ENCODE data around the gene AUTS2. TPM values are rescaled to one million over a fixed set of nuclear protein-coding genes. Genes with fewer than 3 reads are reported as not detected.

Gene AUTS2
- 2.7 and 4.2 TPM in 2 replicates for total RNA-seq (2014; rRNA removed; shearing (Covaris generic))

- no peak for DNase-seq (ENCODE audit: low spot score)
These were observed at the start of gene AUTS2 for GRCh38 chr7:69598081-69598486. AUTS2 (plus strand) TSS chr7:69598475; CDS start chr7:69599654, 1,179 bp downstream.

GRCh38 chr7:69550991-69551390, 47.3 kb upstream of the AUTS2 start:
- DNase-seq (ENCODE audit: low spot score) = no peak

- no peak for DNase-seq (ENCODE audit: low spot score)
These were observed 45.1 kb upstream of the AUTS2 start for GRCh38 chr7:69553190-69553589.

GRCh38 chr7:69561266-69561960, 36.9 kb upstream of the AUTS2 start:
- DNase-seq (ENCODE audit: low spot score) = no peak

GRCh38 chr7:69564454-69565417, 33.5 kb upstream of the AUTS2 start:
- no peak for DNase-seq (ENCODE audit: low spot score)

GRCh38 chr7:69567800-69568199, 30.5 kb upstream of the AUTS2 start:
- DNase-seq (ENCODE audit: low spot score) = no peak

GRCh38 chr7:69568266-69568665, 30.0 kb upstream of the AUTS2 start:
- DNase-seq (ENCODE audit: low spot score) = no peak

- no peak for DNase-seq (ENCODE audit: low spot score)
These were observed 22.6 kb upstream of the AUTS2 start for GRCh38 chr7:69575651-69576050.

GRCh38 chr7:69577221-69577620, 21.1 kb upstream of the AUTS2 start:
- DNase-seq (ENCODE audit: low spot score) = no peak

GRCh38 chr7:69585169-69585568, 13.1 kb upstream of the AUTS2 start:
- DNase-seq (ENCODE audit: low spot score) = no peak

GRCh38 chr7:69586321-69586720, 12.0 kb upstream of the AUTS2 start:
- no peak for DNase-seq (ENCODE audit: low spot score)

GRCh38 chr7:69588773-69589172, 9.5 kb upstream of the AUTS2 start:
- DNase-seq (ENCODE audit: low spot score) = no peak

GRCh38 chr7:69591805-69592204, 6.5 kb upstream of the AUTS2 start:
- DNase-seq (ENCODE audit: low spot score) = no peak

GRCh38 chr7:69593511-69593910, 4.8 kb upstream of the AUTS2 start:
- DNase-seq (ENCODE audit: low spot score) = no peak

GRCh38 chr7:69595415-69595814, 2.9 kb upstream of the AUTS2 start:
- no peak for DNase-seq (ENCODE audit: low spot score)

- no peak for DNase-seq (ENCODE audit: low spot score)
These were observed 2.2 kb upstream of the AUTS2 start for GRCh38 chr7:69596056-69596455.

GRCh38 chr7:69596723-69597277, 1.5 kb upstream of the AUTS2 start:
- DNase-seq (ENCODE audit: low spot score) = no peak

- DNase-seq (ENCODE audit: low spot score) = no peak
These were observed 798 bp upstream of the AUTS2 start for GRCh38 chr7:69597278-69598076.

- no peak for DNase-seq (ENCODE audit: low spot score)
These were observed 411 bp downstream of the AUTS2 start for GRCh38 chr7:69598487-69599285.

- DNase-seq (ENCODE audit: low spot score) = no peak
These were observed 1.1 kb downstream of the AUTS2 start for GRCh38 chr7:69599286-69599954.
